HEK293T (cell line): ENCODE measurements around the gene PCDH9.

Source experiments
- ARNT ChIP-seq: fragments of 450-650 bp; IDR thresholded peaks from 2 replicates; pipeline ENCODE4 v1.6.1; 2017; ENCODE audit warnings: mild to moderate bottlenecking
- CTBP1 ChIP-seq: fragments of 450-650 bp; IDR thresholded peaks from 2 replicates; pipeline ENCODE4 v1.6.1; 2016; ENCODE audit warnings: borderline replicate concordance
- ELF4 ChIP-seq: fragments of 450-650 bp; IDR thresholded peaks from 2 replicates; pipeline ENCODE4 v1.6.1; 2017; ENCODE audit warnings: antibody characterized with exemption
- FOXA1 ChIP-seq: fragments of 450-650 bp; IDR thresholded peaks from 2 replicates; pipeline ENCODE4 v1.6.1; 2016; ENCODE audit warnings: mild to moderate bottlenecking
- FOXK2 ChIP-seq: fragments of 450-650 bp; IDR thresholded peaks from 2 replicates; pipeline ENCODE4 v1.6.1; 2016; ENCODE audit warnings: mild to moderate bottlenecking
- FOXM1 ChIP-seq: fragments of 450-650 bp; IDR thresholded peaks from 2 replicates; pipeline ENCODE4 v1.6.1; 2017; ENCODE audit warnings: mild to moderate bottlenecking, borderline replicate concordance
- HDGF ChIP-seq: fragments of 450-650 bp; IDR thresholded peaks from 2 replicates; pipeline ENCODE4 v1.6.1; 2017; ENCODE audit warnings: antibody characterized with exemption, borderline replicate concordance
- LEF1 ChIP-seq: fragments of 450-650 bp; IDR thresholded peaks from 2 replicates; pipeline ENCODE4 v1.6.1; 2017; ENCODE audit warnings: mild to moderate bottlenecking, borderline replicate concordance
- NFRKB ChIP-seq: fragments of 450-650 bp; IDR thresholded peaks from 2 replicates; pipeline ENCODE4 v1.6.1; 2016; ENCODE audit warnings: mild to moderate bottlenecking, moderate library complexity
- SP1 ChIP-seq: fragments of 450-650 bp; IDR thresholded peaks from 2 replicates; pipeline ENCODE4 v1.6.1; 2017
- SUZ12 ChIP-seq: fragments of 450-650 bp; IDR thresholded peaks from 2 replicates; pipeline ENCODE4 v1.6.1; 2016; ENCODE audit warnings: mild to moderate bottlenecking
- TARDBP ChIP-seq: fragments of 450-650 bp; IDR thresholded peaks from 2 replicates; pipeline ENCODE4 v1.6.1; 2016
- ZNF384 ChIP-seq: fragments of 450-650 bp; IDR thresholded peaks from 2 replicates; pipeline ENCODE4 v1.6.1; 2016
- TF ChIP-seq, protein P1 (sequence below): fragments of 450-650 bp; IDR thresholded peaks from 2 replicates; pipeline ENCODE4 v1.6.1; 2016

DNA sequence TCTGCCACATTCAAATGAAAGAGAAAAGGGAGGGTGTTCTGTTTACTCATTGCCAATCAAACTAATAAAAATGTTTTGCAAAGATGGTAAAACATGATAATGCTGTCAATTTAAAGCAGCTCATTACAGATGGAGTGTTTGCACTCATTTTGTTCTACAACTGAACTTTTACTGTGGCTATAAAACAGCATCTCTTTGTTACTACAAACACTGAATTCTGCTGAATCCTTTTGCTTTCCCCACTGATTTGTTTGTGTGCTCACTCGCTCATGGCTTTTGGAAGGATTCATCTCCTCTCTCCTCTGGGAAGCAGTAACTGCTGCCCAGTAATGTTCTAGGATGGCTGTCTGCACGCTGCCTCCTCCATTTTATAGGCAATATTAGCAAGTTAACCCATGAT lies 434.5 kb downstream of the PCDH9 start:
- no peak for TF ChIP-seq SUZ12
- no peak for TF ChIP-seq ARNT
- TF ChIP-seq NFRKB = no peak
- TF ChIP-seq FOXK2 = no peak
- TF ChIP-seq ELF4 = no peak
- TF ChIP-seq FOXM1 = no peak
- TF ChIP-seq, protein P1, sequence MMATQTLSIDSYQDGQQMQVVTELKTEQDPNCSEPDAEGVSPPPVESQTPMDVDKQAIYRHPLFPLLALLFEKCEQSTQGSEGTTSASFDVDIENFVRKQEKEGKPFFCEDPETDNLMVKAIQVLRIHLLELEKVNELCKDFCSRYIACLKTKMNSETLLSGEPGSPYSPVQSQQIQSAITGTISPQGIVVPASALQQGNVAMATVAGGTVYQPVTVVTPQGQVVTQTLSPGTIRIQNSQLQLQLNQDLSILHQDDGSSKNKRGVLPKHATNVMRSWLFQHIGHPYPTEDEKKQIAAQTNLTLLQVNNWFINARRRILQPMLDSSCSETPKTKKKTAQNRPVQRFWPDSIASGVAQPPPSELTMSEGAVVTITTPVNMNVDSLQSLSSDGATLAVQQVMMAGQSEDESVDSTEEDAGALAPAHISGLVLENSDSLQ = peak; percentile 64; the same call in 1 of the 2 replicates
- TF ChIP-seq SP1 = no peak
- no peak for TF ChIP-seq ZNF384
- no peak for TF ChIP-seq TARDBP
- peak; percentile 47; the same call in 1 of the 2 replicates for TF ChIP-seq CTBP1
- TF ChIP-seq LEF1 = no peak
- TF ChIP-seq HDGF = no peak
- TF ChIP-seq FOXA1 = 0 out of 2 replicates have a peak, but pooled peaks have one; percentile 10
